HepG2 (cell line): ENCODE results near the gene DIRAS1. TPM values are rescaled to one million over a fixed set of nuclear protein-coding genes. Genes with fewer than 3 reads are reported as not detected.

ENCODE experiments used
- ELF3 ChIP-seq: IDR thresholded peaks from 2 replicates; pipeline ENCODE4 v1.6.1; 2016; ENCODE audit warnings: missing genetic modification reagents, missing compliant biosample characterization
- HNRNPK ChIP-seq: fragments of 200-400 bp; formaldehyde crosslinking; IDR thresholded peaks from 2 replicates; pipeline ENCODE4 v1.6.1; 2018; ENCODE audit warnings: low read length, low read depth, moderate library complexity, mild to moderate bottlenecking; ENCODE audit not compliant: poor library complexity, severe bottlenecking
- KAT8 ChIP-seq: IDR thresholded peaks from 2 replicates; pipeline ENCODE4 v1.6.1; 2016; ENCODE audit warnings: missing genetic modification reagents, missing compliant biosample characterization
- MIXL1 ChIP-seq: IDR thresholded peaks from 2 replicates; pipeline ENCODE4 v1.6.1; 2016
- NFYB ChIP-seq: sonication (generic); formaldehyde crosslinking; IDR thresholded peaks from 2 replicates; pipeline ENCODE4 v1.4.0; 2020; ENCODE audit warnings: missing genetic modification reagents
- NR3C1 ChIP-seq: sonication (generic); formaldehyde crosslinking; IDR thresholded peaks from 2 replicates; pipeline ENCODE4 v1.4.0; 2020; ENCODE audit warnings: missing genetic modification reagents
- POLR2G ChIP-seq: fragments of 200-400 bp; formaldehyde crosslinking; IDR thresholded peaks from 2 replicates; pipeline ENCODE4 v1.6.1; 2018; ENCODE audit warnings: mild to moderate bottlenecking, low read depth, low read length, moderate library complexity
- RAD21 ChIP-seq: fragments of 450-650 bp; formaldehyde crosslinking; IDR thresholded peaks from 2 replicates; pipeline ENCODE4 v1.5.0; 2020; ENCODE audit warnings: mild to moderate bottlenecking
- SP1 ChIP-seq, 2 experiments: fragments of 450-650 bp in 1 of 2; sonication (generic) in 1 of 2; formaldehyde crosslinking in 1 of 2; IDR thresholded peaks; 2 replicates each; pipeline versions ENCODE4 v1.4.0 to v1.6.1; 2016 to 2020; ENCODE audit warnings: missing genetic modification reagents in 1 of 2
- ZBTB42 ChIP-seq: sonication (generic); formaldehyde crosslinking; IDR thresholded peaks from 2 replicates; pipeline ENCODE4 v1.5.0; 2020; ENCODE audit warnings: mild to moderate bottlenecking, missing genetic modification reagents
- ZNF256 ChIP-seq: sonication (generic); formaldehyde crosslinking; conservative IDR thresholded peaks from 2 replicates; pipeline ENCODE4 v1.4.0; 2020; ENCODE audit warnings: missing genetic modification reagents
- ZNF274 ChIP-seq: sonication (generic); formaldehyde crosslinking; IDR thresholded peaks from 2 replicates; pipeline ENCODE4 v1.5.1; 2020; ENCODE audit warnings: mild to moderate bottlenecking, missing genetic modification reagents
- ZNF44 ChIP-seq: sonication (generic); formaldehyde crosslinking; IDR thresholded peaks from 2 replicates; pipeline ENCODE4 v1.5.1; 2020; ENCODE audit warnings: mild to moderate bottlenecking, missing genetic modification reagents
- ZNF75D ChIP-seq: sonication (generic); formaldehyde crosslinking; IDR thresholded peaks from 2 replicates; pipeline ENCODE4 v1.8.1; 2023; ENCODE audit warnings: missing genetic modification reagents, mild to moderate bottlenecking, borderline replicate concordance
- ZSCAN12 ChIP-seq: sonication (generic); formaldehyde crosslinking; IDR thresholded peaks from 2 replicates; pipeline ENCODE4 v1.9.0; 2021; ENCODE audit warnings: mild to moderate bottlenecking, missing genetic modification reagents
- polyA plus RNA-seq, 8 experiments: library from polyadenylated mRNA; depleted of rRNA in 3 of 8; stranded (reverse) in 7 of 8; unstranded in 1 of 8; fragments of >200 nt; fragmentation: Illumina TruSeq in 4 of 8; extraction: Trizol in 4 of 8; gene quantifications; 2 replicates each; pipeline versions ENCODE4 v1.2.1 to v1.2.3, GENCODE V29; 2011 to 2016; ENCODE audit warnings: low read depth in 4 of 8, missing spikeins in 1 of 8, mixed read lengths in 1 of 8; ENCODE audit not compliant: insufficient read depth in 1 of 8
- total RNA-seq, 5 experiments: library from RNA; depleted of rRNA; stranded (reverse); fragments of >200 nt; fragmentation: Illumina TruSeq; extraction: Trizol; gene quantifications; 2 replicates each; pipeline ENCODE4 v1.2.3, GENCODE V29; 2016; ENCODE audit warnings: low read depth in 1 of 5
- TF ChIP-seq, protein P1 (sequence below): sonication (generic); formaldehyde crosslinking; conservative IDR thresholded peaks from 2 replicates; pipeline ENCODE4 v1.8.0; 2022; ENCODE audit warnings: mild to moderate bottlenecking, moderate library complexity, missing genetic modification reagents
- TF ChIP-seq, protein P2 (sequence below): IDR thresholded peaks from 2 replicates; pipeline ENCODE4 v1.6.1; 2016; ENCODE audit warnings: missing genetic modification reagents, missing compliant biosample characterization
- TF ChIP-seq, protein P3 (sequence below): IDR thresholded peaks from 2 replicates; pipeline ENCODE4 v1.6.1; 2016
- TF ChIP-seq, protein P4 (sequence below): IDR thresholded peaks from 2 replicates; pipeline ENCODE4 v1.6.1; 2016; ENCODE audit warnings: missing compliant biosample characterization, missing genetic modification reagents, borderline replicate concordance
- TF ChIP-seq, protein P5 (sequence below): sonication (generic); formaldehyde crosslinking; IDR thresholded peaks from 2 replicates; pipeline ENCODE4 v1.4.0; 2020; ENCODE audit warnings: missing genetic modification reagents
- TF ChIP-seq, protein P6 (sequence below): IDR thresholded peaks from 2 replicates; pipeline ENCODE4 v1.6.1; 2018; ENCODE audit warnings: missing genetic modification reagents, mild to moderate bottlenecking, missing compliant biosample characterization
- TF ChIP-seq, protein P7 (sequence below): sonication (generic); formaldehyde crosslinking; conservative IDR thresholded peaks from 2 replicates; pipeline ENCODE4 v1.4.0; 2020; ENCODE audit warnings: missing genetic modification reagents

DIRAS1 gene
- total and polyA plus RNA-seq, 2 of the 13 experiments (the other 11 are each of a cell fraction or from before 2014, with no cell fraction given), result 0.97 to 1.8 TPM

DNA sequence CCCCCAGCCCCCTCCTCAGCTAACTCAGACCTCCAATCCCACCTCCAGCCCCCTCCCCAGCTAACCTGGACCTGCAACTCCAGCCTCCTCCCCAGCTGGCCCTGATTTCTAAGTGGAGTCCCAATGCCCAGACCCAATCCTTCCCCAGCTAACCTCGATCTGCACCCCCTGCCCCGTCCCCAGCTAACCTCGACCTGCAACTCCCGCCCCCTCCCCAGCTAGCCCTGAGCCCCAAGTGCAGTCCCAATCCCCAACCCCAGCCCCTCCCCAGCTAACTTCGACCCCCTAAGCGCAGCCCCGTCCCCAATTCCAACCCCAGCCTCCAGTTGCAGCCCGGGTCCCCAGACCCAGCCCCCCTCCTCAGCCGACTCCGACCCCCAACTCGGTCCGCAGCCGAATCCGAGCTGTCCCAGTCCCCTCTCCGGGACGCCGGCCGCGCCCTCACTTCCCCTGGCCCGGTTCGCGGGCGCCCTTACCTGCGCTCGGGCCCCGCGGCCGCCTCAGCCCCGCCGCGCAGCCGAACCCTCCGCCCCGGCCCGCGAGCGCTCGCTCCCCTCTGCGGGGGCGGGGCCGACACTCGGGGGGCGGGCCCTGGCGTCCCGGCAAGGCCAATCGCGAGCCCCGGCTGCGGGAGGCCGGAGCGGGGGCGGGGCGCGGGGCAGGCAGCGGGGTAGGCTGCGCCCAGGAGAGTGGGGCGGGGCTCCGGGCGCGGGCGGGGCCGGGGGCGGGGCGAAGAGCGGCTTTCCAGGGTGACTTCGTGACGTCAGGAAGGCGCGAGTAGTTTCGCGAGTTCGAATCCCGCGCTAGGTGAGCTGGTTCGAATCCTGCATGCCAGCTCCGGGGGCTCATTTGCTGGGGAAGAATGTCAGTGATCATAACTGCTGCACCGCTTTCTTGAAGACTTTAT, 18.7 kb downstream of the DIRAS1 start, which contains the start of gene GNG7 (continued):
- TF ChIP-seq, protein P1, sequence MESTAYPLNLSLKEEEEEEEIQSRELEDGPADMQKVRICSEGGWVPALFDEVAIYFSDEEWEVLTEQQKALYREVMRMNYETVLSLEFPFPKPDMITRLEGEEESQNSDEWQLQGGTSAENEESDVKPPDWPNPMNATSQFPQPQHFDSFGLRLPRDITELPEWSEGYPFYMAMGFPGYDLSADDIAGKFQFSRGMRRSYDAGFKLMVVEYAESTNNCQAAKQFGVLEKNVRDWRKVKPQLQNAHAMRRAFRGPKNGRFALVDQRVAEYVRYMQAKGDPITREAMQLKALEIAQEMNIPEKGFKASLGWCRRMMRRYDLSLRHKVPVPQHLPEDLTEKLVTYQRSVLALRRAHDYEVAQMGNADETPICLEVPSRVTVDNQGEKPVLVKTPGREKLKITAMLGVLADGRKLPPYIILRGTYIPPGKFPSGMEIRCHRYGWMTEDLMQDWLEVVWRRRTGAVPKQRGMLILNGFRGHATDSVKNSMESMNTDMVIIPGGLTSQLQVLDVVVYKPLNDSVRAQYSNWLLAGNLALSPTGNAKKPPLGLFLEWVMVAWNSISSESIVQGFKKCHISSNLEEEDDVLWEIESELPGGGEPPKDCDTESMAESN (CRISPR knock-in tag), result no peak
- TF ChIP-seq POLR2G, result peak; percentile 84
- TF ChIP-seq, protein P2, sequence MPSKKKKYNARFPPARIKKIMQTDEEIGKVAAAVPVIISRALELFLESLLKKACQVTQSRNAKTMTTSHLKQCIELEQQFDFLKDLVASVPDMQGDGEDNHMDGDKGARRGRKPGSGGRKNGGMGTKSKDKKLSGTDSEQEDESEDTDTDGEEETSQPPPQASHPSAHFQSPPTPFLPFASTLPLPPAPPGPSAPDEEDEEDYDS (CRISPR knock-in tag), result no peak; the same call in 1 of the 2 replicates
- TF ChIP-seq, protein P3, sequence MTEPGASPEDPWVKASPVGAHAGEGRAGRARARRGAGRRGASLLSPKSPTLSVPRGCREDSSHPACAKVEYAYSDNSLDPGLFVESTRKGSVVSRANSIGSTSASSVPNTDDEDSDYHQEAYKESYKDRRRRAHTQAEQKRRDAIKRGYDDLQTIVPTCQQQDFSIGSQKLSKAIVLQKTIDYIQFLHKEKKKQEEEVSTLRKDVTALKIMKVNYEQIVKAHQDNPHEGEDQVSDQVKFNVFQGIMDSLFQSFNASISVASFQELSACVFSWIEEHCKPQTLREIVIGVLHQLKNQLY (CRISPR knock-in tag), result no peak
- TF ChIP-seq ZBTB42 (CRISPR knock-in tag), result no peak
- no peak for TF ChIP-seq ZNF274 (CRISPR knock-in tag)
- peak; percentile 42; the same call in 1 of the 2 replicates for TF ChIP-seq RAD21 (CRISPR knock-in tag)
- no peak for TF ChIP-seq NR3C1 (CRISPR knock-in tag)
- TF ChIP-seq ZNF44 (CRISPR knock-in tag), result no peak
- TF ChIP-seq SP1 (IDR thresholded peaks at IDR 0.05), result no peak
- TF ChIP-seq SP1 (CRISPR knock-in tag; IDR thresholded peaks at IDR 0.05), result peak; percentile 71
- peak; percentile 65 for TF ChIP-seq HNRNPK
- TF ChIP-seq, protein P4, sequence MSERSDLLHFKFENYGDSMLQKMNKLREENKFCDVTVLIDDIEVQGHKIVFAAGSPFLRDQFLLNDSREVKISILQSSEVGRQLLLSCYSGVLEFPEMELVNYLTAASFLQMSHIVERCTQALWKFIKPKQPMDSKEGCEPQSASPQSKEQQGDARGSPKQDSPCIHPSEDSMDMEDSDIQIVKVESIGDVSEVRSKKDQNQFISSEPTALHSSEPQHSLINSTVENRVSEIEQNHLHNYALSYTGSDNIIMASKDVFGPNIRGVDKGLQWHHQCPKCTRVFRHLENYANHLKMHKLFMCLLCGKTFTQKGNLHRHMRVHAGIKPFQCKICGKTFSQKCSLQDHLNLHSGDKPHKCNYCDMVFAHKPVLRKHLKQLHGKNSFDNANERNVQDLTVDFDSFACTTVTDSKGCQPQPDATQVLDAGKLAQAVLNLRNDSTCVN (CRISPR knock-in tag), result no peak
- TF ChIP-seq, protein P5, sequence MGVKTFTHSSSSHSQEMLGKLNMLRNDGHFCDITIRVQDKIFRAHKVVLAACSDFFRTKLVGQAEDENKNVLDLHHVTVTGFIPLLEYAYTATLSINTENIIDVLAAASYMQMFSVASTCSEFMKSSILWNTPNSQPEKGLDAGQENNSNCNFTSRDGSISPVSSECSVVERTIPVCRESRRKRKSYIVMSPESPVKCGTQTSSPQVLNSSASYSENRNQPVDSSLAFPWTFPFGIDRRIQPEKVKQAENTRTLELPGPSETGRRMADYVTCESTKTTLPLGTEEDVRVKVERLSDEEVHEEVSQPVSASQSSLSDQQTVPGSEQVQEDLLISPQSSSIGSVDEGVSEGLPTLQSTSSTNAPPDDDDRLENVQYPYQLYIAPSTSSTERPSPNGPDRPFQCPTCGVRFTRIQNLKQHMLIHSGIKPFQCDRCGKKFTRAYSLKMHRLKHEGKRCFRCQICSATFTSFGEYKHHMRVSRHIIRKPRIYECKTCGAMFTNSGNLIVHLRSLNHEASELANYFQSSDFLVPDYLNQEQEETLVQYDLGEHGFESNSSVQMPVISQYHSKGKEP, result no peak
- TF ChIP-seq ZNF256 (CRISPR knock-in tag), result no peak
- TF ChIP-seq, protein P6, sequence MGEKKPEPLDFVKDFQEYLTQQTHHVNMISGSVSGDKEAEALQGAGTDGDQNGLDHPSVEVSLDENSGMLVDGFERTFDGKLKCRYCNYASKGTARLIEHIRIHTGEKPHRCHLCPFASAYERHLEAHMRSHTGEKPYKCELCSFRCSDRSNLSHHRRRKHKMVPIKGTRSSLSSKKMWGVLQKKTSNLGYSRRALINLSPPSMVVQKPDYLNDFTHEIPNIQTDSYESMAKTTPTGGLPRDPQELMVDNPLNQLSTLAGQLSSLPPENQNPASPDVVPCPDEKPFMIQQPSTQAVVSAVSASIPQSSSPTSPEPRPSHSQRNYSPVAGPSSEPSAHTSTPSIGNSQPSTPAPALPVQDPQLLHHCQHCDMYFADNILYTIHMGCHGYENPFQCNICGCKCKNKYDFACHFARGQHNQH (CRISPR knock-in tag), result no peak
- TF ChIP-seq ELF3 (CRISPR knock-in tag), result no peak
- no peak for TF ChIP-seq MIXL1
- TF ChIP-seq ZNF75D (CRISPR knock-in tag), result no peak
- TF ChIP-seq NFYB (CRISPR knock-in tag), result peak; percentile 62
- no peak for TF ChIP-seq KAT8
- TF ChIP-seq ZSCAN12, result no peak
- TF ChIP-seq, protein P7, sequence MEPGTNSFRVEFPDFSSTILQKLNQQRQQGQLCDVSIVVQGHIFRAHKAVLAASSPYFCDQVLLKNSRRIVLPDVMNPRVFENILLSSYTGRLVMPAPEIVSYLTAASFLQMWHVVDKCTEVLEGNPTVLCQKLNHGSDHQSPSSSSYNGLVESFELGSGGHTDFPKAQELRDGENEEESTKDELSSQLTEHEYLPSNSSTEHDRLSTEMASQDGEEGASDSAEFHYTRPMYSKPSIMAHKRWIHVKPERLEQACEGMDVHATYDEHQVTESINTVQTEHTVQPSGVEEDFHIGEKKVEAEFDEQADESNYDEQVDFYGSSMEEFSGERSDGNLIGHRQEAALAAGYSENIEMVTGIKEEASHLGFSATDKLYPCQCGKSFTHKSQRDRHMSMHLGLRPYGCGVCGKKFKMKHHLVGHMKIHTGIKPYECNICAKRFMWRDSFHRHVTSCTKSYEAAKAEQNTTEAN (CRISPR knock-in tag), result no peak
